ENCODE data around the gene HTRA3.

DNA sequence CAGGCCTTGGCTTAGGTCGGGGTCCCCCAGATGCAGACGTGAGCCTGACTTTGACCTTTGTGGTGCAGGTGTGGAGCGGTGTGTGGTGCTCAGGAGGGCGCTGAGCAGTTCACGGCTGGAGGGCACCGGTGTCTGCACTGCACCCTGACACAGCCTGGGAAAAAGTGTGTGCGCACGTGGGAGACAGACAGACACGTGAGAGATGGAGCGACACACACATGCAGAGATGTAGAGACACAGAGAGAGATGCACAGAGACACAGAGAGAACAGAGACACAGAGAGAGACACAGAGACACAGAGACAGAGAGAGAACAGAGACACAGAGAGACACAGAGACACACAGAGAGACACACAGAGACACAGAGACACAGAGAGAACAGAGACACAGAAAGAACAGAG is 6.2 kb upstream of the HTRA3 start:
- no peak for TF ChIP-seq POLR2A (IDR thresholded peaks at IDR 0.05; ENCODE audit: low read depth)
- TF ChIP-seq, protein P1, sequence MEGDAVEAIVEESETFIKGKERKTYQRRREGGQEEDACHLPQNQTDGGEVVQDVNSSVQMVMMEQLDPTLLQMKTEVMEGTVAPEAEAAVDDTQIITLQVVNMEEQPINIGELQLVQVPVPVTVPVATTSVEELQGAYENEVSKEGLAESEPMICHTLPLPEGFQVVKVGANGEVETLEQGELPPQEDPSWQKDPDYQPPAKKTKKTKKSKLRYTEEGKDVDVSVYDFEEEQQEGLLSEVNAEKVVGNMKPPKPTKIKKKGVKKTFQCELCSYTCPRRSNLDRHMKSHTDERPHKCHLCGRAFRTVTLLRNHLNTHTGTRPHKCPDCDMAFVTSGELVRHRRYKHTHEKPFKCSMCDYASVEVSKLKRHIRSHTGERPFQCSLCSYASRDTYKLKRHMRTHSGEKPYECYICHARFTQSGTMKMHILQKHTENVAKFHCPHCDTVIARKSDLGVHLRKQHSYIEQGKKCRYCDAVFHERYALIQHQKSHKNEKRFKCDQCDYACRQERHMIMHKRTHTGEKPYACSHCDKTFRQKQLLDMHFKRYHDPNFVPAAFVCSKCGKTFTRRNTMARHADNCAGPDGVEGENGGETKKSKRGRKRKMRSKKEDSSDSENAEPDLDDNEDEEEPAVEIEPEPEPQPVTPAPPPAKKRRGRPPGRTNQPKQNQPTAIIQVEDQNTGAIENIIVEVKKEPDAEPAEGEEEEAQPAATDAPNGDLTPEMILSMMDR (IDR thresholded peaks at IDR 0.05): no peak
- TF ChIP-seq POLR2AphosphoS5 (IDR thresholded peaks at IDR 0.05): no peak
- TF ChIP-seq EP300 (IDR thresholded peaks at IDR 0.05): no peak

Measured in esophagus muscularis mucosa (tissue), 4 donors.